Measurements from ENCODE around the gene EGFL8. TPM values are rescaled to one million over a fixed set of nuclear protein-coding genes. Genes with fewer than 3 reads are reported as not detected.

EGFL8 gene
- total and polyA plus RNA-seq, 9 of the 15 experiments (the other 6 are each of a cell fraction or from before 2014, with no cell fraction given) = 2.2 to 47.4 (median 14.2) TPM

DNA sequence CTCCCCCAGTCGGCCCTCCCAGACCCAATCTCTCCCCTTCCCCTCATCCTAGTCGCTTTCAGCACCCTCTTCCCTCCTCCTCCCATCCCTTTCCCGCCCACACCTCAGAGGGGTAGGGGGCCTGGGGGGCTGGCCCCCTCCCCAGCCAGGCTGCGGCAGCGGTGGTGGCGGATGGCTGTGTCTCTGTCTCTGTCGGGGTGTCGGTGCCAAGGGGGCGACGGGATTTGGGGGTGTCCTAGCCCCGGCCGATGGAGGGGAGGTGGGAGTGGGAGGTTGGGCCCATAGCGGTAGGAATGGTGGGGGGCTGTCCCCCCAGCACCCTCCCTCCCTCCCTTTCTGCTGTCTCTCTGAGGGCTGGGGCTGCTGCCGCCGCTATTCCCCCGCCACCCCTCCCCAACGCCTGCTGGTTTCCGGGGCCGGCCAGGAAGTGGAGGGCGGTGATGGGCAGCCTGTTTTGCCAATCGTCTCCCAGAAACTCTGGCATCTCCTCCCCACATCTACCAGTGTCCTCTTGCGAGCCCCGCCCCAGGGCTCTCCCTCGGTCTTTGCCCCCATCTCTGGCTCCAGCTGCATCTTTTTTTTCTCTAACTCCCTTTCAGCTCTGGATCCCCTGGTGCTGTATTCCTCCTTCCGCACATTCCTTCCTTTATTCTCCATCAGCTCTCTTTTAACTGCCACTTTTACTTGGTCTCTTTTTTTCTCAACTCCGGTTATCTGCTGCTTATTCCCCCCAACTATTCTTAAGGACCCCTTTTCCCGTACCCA lies 11.5 kb downstream of the EGFL8 start, which contains the start of gene AGPAT1 (continued):
- TF ChIP-seq FOXK2 (conservative IDR thresholded peaks at IDR 0.05 in 1 of 2, IDR thresholded peaks at IDR 0.05 in 1 of 2; ENCODE audit: low read depth in 2 of 2) (peak in 1 of 2 experiments; percentile 58; a peak in 2 of 4 replicates), KDM4B (IDR thresholded peaks at IDR 0.05; ENCODE audit: borderline replicate concordance in 2 of 2, low read depth in 1 of 2) (peak in 1 of 2 experiments; percentile 99; a peak in 2 of 4 replicates), ILK (tag; IDR thresholded peaks at IDR 0.05; ENCODE audit: borderline replicate concordance, low read depth) (no peak), NR2F6 (CRISPR knock-in tag; IDR thresholded peaks at IDR 0.05) (no peak), ZNF436 (CRISPR knock-in tag; IDR thresholded peaks at IDR 0.05) (no peak), STAG1 (CRISPR knock-in tag; IDR thresholded peaks at IDR 0.05; ENCODE audit: borderline replicate concordance) (0 out of 2 replicates have a peak, but pooled peaks have one; percentile 29), TSC22D4 (tag; IDR thresholded peaks at IDR 0.05) (no peak), DPF2 (IDR thresholded peaks at IDR 0.05) (peak; percentile 69), PHF8 (IDR thresholded peaks at IDR 0.05; ENCODE audit: borderline replicate concordance, low read length) (peak; percentile 82; the same call in 1 of the 2 replicates), ESRRA (IDR thresholded peaks at IDR 0.05; ENCODE audit: borderline replicate concordance, low read depth) (no peak), JUND (IDR thresholded peaks at IDR 0.05; ENCODE audit: borderline replicate concordance, low read depth, low read length) (0 out of 2 replicates have a peak, but pooled peaks have one; percentile 22), JUND (tag; IDR thresholded peaks at IDR 0.05; ENCODE audit: borderline replicate concordance, low read depth, low read length) (peak; percentile 23; the same call in 1 of the 3 replicates), FOXM1 (IDR thresholded peaks at IDR 0.05; ENCODE audit: low read depth) (no peak), FOXM1 (CRISPR knock-in tag; IDR thresholded peaks at IDR 0.05; ENCODE audit: low read depth) (no peak), TAF1 (IDR thresholded peaks at IDR 0.05; ENCODE audit: control insufficient read depth, extremely low read depth, insufficient read depth, low read length, severe bottlenecking) (peak; percentile 54), YBX1 (IDR thresholded peaks at IDR 0.05) (peak; percentile 60; the same call in 1 of the 2 replicates), NR2C1 (IDR thresholded peaks at IDR 0.05) (peak; percentile 75; the same call in 1 of the 2 replicates), NR2C1 (tag; IDR thresholded peaks at IDR 0.05) (no peak), POLR2A (conservative IDR thresholded peaks at IDR 0.05) (peak; percentile 71), YY1 (IDR thresholded peaks at IDR 0.05; ENCODE audit: borderline replicate concordance in 1 of 3, control insufficient read depth in 1 of 3, extremely low read depth in 1 of 3, insufficient read depth in 3 of 3, insufficient read length in 1 of 3, insufficient replicate concordance in 2 of 3, low read depth in 1 of 3, low read length in 2 of 3) (peak in 2 of 3 experiments; percentile 7 to 36), HMGN3 (IDR thresholded peaks at IDR 0.05; ENCODE audit: borderline replicate concordance, extremely low read depth, insufficient read length, low read depth, low read length) (peak; percentile 60)
- TF ChIP-seq, protein P1, sequence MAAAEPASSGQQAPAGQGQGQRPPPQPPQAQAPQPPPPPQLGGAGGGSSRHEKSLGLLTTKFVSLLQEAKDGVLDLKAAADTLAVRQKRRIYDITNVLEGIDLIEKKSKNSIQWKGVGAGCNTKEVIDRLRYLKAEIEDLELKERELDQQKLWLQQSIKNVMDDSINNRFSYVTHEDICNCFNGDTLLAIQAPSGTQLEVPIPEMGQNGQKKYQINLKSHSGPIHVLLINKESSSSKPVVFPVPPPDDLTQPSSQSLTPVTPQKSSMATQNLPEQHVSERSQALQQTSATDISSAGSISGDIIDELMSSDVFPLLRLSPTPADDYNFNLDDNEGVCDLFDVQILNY (CRISPR knock-in tag; IDR thresholded peaks at IDR 0.05) = no peak
- TF ChIP-seq, protein P2, sequence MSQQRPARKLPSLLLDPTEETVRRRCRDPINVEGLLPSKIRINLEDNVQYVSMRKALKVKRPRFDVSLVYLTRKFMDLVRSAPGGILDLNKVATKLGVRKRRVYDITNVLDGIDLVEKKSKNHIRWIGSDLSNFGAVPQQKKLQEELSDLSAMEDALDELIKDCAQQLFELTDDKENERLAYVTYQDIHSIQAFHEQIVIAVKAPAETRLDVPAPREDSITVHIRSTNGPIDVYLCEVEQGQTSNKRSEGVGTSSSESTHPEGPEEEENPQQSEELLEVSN (IDR thresholded peaks at IDR 0.05; ENCODE audit: borderline replicate concordance in 1 of 2, extremely low read depth in 1 of 2, insufficient read depth in 1 of 2, insufficient read length in 1 of 2, low read depth in 1 of 2, low read length in 1 of 2, poor library complexity in 1 of 2, severe bottlenecking in 1 of 2) = peak in 1 of 2 experiments; percentile 19
- TF ChIP-seq, protein P3, sequence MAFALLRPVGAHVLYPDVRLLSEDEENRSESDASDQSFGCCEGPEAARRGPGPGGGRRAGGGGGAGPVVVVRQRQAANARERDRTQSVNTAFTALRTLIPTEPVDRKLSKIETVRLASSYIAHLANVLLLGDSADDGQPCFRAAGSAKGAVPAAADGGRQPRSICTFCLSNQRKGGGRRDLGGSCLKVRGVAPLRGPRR (CRISPR knock-in tag; IDR thresholded peaks at IDR 0.05) = no peak

Data from K562 (cell line).